Activated CD8-positive, alpha-beta memory T cell treated with anti-CD3 and anti-CD28 coated beads for 4 hours (primary cell): Measurements from ENCODE around the gene RNF213.
"Not testable (repeated sequence)": the region's sequence is repeated elsewhere in the genome, so short reads cannot be mapped to it uniquely, and the experiment has no call there.

Experiments used
- DNase-seq, 2 donors: peaks; one replicate each; pipeline ENCODE4 v3.0.0-alpha.2; 2020; ENCODE audit warnings: low read depth in 2 of 2

Gene RNF213

DNA sequence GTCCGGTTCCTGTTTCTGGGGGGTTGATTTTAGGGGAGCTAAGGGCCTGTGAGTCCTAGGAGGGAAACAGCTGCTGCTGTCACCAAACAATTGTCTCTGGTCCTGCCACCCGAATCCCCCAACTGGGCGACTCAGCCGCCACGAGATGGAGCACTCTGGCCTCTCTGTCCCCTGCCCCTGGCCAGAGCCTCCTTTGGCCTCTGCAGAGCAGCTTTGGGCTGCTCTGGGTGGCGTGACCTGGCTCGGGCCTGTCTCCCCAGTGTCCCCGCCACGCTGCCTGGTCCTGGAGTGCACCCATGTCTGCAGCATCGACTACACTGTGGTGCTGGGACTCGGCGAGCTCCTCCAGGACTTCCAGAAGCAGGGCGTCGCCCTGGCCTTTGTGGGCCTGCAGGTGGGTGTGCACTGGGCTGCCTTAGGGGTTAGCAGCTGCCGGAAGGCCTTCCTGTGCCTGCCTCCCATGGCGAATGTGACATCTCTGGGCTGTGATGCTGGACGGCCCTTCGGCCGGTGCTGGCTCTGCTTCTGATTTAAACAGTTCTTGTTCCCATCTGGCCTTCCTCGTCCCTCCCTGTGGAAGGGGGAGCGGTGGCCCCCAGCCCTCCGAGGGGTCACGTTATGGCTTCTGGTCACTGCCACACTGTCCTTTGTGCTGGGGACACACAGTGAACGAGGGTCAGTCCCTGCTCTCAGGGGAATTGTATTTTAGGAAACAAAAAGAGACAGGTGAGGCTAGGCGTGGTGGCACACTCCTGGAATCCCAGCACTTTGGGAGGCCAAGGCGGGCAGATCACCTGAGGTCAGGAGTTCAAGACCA, 11.6 kb upstream of the RNF213 start:
- no peak for DNase-seq

DNA sequence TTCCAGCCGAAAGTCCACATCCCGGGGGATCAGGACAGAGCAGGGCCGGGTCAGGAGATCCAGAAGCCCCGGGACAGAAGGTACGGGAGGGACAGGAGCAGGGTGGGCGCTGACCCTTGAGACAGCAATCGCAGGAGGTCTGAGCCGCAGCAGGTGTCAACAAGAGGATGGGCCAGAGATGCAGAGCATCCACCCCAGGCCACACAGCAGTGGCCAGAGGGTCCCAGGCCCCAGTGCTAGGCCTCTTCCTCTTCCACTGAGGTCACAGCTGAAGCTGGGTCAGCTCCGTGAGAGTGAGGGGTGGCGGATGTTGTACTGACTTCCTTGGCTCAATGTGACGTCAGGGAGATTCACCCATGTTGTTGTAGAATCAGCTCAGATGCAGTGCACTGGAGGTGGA, 8.7 kb upstream of the RNF213 start:
- DNase-seq, result no peak

DNA sequence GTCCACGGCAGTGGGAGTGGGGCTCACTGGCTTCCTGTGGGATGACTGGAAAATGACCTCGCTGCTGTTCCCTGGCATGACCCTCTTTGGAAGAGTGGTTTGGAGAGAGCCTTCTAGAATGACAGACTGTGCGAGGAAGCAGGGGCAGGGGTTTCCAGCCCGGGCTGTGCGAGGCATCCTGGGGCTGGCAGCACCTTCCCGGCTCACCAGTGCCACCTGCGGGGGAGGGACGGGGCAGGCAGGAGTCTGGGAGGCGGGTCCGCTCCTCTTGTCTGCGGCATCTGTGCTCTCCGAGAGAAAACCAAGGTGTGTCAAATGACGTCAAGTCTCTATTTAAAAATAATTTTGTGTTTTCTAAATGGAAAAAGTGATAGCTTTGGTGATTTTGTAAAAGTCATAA, 7.8 kb upstream of the RNF213 start:
- DNase-seq, result peak; percentile 77

DNA sequence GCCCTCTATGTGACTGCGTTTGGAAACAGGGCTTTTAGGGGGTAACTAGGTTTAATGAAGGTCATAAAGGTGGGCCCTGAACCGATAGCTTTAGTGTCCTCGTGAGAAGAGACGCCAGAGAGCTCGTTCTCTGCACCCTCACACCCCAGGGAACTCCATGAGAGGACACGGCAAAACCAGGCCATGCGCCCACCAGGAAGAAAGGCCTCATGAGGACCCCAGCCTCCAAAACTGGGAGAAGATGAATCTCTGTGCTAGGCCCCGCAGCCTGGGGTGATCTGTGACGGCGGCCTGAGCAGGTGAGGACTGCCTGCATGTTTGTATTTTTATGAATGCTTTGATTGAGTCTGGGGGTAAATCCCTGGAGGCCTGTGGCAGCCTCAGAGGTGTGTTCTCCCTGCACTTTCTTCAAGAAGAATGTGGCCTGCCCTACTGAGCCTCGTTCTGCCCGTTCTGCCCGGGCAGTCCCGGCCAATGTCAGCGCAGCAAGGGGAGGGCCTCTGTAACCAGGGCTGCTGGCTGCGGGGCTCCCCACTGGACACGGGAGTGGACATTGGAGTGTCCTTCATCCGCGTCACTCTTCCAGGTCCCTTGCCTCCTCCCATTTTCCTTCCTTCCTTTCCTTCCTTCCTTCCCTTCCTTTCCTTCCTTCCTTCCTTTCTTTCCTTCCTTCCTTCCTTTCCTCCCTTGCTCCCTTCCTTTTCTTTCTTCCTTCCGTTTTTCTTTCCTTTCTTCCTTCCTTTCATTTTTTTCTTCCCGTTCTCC, 6.8 kb upstream of the RNF213 start:
- DNase-seq, result no peak

DNA sequence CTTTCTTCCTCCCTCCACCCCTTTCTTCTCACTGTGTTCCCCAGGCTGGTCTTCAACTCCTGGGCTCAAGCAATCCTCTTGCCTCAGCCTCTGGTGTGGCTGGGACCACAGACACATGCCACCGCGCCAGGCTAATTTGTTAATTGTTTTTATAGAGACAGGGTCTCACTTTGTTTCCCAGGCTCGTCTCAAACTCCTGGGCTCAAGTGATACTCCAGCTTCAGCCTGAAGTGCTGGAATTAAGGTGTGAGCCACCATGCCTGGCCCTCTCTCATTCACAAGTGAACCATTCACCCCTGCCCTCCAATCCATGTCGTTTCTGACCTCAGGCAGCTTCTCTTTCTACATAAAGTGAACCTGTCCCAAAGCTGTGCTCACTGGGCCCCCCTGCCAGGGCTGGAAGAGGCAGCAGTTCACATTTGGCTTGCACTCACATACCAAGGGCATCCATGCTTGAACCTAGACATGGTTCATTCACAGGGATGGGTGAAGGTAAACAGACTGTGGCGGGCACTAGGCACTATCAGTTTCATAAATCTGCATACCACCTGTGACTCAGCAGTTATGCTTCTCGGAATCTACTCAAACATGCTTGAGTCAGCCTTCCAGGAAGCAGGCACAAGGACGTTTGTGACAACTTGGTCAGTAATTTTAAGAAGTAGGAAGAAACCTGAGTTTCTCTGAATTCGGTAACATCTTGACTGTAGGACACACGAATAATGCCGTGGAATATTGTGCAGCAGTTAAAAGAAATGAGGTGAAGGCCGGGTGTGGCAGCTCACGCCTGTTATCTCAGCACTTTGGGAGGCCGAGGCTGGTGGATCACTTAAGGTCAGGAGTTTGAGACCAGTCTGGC, 6.0 kb upstream of the RNF213 start:
- peak in 1 of 2 donors; percentile 58 for DNase-seq

DNA sequence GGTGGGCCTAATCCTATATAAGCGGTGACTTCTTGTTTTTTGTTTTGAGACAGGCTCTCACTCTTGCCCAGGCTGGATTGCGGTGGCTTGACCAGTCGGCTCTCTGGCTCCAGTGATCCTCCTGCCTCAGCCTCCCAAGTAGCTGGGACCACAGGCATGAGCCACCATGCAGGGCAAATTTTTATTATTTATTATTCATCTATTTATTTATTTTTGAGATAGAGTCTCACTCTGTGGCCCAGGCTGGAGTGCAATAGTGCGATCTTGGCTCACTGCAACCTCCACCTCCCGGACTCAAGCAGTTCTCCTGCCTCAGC, 4.7 kb upstream of the RNF213 start:
- no peak for DNase-seq

DNA sequence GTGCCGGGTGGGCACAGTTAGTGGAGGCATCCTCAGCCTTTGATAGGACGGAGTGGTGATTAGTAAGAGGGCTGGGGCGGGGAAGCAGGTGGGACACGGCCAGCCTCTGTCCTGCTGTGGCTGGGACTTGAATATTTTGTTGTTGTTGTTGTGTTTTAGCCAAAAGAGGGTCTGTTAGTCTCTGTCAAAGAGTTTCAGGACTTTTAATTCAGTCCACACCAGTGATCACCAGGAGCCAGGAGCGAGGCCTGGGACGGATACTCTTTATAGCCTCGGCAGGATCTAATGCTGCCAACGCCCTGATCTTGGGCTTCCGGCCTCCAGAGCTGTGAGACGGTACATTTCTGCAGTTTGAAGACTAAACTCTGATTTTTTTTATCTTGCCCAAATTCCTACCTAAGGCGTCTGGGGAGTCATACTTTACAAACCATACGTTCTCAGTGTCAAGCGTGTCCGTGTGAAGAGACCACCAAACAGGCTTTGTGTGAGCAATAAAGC, 2.9 kb upstream of the RNF213 start:
- DNase-seq, result no peak

DNA sequence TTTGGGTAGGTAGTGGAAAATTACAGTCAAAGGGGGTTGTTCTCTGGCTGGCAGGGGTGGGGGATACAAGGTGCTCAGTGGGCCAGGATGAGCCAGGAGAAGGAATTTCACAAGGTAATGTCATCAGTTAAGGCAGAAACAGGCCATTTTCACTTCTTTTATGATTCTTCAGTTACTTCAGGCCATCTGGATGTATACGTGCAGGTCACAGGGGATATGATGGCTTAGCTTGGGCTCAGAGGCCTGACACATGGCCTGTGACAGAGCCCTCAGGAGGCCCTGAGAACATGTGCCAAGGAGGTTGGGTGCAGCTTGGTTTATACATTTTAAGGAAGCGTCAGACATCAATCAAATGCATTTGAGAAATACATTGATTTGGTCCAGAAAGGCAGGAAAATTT, 2.4 kb upstream of the RNF213 start:
- not testable (repeated sequence) for DNase-seq

DNA sequence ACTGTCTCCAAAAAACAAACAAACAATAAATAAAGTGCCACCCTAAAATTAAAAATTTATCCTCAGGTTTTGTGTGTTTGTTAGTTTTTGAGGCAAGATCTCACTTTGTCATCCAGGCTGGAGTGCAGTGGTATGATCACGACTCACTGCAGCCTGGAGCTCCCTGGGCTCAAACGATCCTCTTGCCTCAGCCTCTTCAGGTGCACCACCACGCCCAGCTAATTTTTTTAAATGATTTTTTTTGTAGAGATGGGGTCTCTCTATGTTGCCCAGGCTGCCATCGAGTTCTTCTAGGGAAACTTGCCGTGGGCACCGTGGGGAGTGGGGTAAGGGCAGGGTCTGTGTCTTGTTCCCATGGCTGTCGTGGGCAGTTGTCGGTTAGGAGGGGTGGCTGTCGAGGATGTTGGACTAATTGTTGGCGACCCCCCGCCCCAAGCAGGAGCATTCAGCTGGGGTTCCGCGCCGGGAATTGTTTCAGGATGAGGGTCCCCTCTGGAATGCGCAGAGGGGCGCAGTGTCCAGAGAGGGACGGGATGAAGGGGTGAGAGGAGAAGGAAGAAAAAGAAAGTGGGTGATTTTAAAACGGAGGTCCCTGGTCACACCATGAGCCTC, 1.1 kb upstream of the RNF213 start:
- no peak for DNase-seq

DNA sequence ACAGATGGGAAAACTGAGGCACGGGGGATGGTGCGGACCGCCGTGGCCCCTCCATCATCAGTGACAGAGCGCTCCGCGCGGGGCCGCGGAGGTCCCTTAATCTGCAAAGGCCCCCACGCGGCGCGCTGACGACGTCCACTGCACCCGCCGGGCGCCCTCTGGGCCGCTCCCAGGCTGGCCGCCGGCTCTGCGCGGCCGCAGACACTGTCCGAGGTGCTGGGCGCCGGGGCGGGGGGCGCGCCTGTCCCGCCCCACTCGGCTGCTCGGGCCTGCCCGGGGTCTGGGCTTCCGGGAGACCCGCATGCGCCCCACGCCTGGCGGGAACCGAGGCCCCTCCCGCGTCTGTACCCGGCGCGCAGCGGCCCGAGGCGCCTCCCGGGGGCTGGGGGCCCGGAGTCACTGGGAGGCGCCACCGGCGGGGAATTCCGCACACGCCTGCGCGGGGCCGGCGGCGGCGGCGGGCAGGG, 550 bp upstream of the RNF213 start:
- peak; percentile 55 to 58 for DNase-seq

DNA sequence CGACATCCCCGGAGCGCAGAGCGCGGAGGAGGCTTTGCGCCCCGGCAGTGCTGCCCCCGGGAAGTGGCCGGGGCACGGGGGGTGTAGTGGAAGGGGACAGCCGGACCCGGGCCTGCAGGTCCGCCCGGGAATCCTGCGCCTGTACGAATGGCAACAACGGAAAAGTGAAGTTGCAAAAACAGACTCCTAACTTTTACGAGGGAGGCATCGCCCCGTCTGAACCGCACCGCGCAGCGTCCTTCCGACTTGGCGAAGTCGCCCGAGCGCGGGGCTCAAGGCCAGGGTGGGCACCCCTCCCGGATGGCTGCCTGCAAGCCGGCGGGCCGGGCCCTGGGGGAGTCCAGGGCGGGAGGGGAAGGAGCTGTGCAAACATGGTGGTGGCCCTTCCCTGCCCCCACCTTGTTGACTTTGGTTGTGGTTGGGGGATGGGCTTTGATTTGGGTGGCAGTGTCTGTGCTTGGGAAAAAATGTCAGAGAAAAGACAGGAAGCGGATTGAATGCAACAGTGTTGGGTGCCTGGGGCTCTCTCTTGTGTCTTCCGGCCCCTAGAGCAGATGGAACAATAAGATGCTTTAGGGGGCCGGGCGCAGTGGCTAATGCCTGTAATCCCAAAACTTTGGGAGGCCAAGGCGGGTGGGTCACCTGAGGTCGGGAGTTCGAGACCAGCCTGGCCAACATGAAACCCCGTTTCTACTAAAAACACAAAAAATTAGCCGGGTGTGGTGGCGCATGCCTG, 675 bp downstream of the RNF213 start:
- DNase-seq, result peak in 1 of 2 donors; percentile 27

DNA sequence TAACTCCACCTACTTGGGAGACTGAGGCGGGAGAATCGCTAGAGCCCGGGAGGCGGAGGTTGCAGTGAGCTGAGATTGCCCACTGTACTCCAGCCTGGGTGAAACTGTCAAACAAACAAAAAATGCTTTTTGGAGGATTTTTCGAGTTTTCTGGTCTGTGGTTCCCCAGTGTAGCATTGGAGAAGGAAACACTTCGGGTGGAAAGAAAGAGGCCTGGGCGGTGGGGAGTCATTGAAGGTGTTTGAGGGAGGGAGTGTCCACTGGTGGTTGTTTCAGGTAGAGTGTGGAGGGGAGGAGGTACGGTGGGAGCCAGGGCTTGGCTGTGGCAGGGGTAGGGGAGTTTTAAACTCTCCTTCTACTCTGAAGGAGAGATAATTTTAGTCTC, 1.2 kb downstream of the RNF213 start:
- no peak for DNase-seq

DNA sequence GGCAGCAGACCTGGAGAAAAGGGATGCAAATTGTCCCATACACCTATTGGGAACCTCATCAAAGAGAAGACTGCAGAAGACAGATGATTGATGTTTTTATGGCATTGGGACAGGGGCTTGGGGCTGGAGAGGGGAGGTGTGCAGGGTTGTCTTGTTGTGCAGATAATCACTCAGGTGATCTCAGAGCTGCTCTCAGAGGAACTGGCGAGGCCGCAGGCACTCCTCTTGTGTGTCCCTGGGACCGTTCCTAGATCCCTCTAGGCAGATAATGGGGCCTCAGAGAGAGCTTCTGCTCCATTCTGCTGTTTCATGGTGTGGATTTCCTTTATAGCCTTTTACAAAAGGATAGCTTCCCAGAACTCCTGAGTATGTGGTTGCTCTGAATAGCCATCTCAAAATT, 1.6 kb downstream of the RNF213 start:
- no peak for DNase-seq

DNA sequence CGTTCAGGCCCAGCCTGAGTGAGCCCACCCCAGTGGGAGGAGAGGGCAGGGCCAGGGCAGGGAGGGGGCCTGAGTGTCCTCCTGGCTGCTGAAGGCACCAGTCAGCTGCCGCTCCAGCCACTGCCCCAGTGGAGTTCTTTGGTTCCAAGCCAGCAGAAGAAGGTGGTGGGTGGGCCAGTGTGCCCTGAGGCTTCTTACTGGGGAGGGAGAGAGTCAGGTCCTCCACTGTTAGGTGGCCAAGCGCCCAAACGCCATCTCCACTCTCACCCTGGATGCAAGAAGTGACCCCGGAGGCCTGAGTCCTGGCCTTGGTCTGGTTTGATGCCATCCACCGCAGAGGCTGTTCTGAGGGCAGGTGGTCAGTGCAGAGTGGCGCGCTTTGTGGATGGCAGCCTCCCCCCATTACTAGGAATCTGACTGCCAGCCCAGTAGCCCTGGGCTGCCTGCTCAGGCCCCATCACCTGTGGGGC, 2.2 kb downstream of the RNF213 start:
- DNase-seq, result no peak

DNA sequence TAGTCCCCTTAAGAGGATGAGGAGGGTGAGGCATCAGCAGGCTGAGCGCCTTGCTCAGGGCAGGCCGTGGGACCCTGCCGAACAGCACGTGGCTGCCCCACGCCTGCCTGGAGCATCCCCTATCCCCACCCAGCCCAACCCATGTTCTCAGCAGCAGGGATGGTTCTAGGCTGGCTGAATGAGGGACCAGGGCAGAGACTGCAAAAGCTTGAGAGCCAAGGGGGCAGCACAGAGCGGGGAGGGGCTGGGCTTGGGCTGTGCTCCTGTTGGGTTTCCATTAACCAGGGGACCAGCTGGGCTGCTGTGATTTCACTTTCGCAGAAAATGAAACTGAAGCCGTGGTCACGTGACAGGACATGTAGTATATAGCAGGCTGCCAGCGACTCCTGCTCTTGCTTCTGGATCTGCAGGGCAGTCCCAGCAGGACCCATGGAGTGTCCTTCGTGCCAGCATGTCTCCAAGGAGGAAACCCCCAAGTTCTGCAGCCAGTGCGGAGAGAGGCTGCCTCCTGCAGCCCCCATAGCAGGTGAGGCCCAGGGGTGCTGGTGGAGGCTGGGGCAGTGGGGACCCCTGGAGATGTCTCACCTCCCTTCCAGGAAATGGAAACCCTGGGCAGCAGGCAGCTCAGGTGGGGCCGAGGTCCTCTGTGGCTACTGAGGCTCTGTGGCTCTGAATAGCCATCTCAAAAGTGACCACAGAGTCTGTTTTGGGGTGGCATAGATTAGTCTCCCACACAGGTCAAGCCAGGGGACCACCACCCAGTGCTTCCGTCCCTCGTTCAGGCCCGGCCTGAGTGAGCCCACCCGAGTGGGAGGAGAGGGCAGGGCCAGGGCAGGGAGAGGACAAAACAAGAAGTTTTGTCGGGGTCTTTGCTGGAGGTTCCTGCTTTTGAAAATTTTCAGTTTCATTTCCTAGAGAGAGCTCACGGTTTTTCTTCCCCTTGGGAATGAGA, 2.9 kb downstream of the RNF213 start:
- peak; percentile 78 to 86 for DNase-seq

DNA sequence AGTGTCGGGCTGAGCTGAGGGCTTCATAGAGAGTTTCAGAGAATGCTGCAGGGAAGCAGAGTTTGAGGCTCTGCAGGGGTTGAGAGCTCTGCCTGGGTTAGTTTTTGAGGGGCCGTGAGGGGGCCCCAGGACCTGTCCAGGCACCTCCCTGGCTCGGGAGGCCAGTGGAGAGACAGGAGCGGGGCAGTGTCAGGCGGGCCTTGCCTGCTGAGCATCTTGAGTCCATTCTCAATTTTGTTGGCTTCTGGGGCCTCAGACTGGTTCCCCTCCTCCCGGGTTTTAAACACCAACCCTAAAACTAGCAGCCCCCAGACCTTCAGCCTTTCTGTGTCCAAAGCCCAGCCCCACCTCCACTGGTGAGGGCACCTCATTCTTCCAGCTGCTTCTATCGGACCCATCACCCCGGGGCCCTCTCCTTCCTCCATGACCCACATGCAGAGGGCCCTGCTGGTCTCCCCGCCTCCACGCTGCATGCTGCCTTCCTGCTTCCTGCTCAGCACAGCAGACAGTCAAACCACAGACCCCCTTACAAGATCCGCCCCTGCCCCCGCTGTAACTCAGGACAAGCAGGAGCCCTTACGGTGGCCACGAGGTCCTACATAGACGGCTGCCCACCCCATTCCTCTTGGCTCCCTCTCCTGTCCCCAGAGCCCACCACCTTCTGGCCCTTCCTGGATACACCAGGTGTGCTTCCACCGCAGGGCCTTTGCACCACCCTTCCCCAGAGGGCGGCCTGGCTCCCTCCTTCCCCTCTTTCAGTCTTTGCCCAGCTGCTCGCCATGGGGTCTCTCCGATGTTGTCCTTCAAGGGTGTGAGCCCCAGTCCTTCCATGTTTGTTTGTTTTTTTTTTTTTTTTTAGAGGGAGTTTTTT, 3.8 kb downstream of the RNF213 start:
- peak; percentile 40 to 53 for DNase-seq

DNA sequence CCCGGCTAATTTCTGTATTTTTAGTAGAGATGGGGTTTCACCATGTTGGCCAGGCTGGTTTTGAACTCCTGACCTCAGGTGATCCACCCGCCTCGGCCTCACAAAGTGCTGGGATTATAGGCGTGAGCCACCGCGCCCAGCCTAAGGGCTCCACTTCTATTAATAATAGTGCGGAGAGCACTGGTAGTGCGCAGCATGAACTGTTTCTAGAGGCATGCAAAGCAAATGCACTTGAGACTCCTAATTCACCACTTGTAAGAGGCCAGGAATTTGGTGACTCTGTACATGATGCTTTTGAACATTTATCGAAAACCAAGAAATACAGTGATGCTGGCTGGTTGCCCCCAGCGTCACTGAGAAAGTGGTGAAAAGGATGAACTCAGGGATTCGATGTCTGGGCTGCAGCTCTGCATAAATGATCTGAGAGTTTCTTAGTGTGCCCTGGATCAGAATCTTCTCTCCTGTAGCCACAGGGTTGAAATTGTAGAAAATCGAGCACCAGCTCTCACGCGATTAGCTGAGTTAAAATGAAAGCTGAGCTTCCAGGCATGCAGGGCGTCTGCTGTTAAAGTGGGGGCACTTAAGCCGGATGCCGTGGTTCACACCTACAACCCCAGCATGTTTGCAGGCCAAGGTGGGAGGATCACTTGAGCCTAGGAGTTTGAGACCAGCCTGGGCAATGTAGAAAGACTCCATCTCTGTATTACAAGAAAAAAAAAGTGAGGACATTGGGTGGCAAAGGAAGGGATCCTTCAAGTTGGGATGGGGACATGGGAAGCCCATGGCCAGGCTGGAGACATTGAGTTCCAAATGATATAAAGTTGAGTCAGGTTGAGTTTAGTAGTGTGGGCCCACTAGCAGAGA, 4.8 kb downstream of the RNF213 start:
- peak; percentile 43 to 53 for DNase-seq

DNA sequence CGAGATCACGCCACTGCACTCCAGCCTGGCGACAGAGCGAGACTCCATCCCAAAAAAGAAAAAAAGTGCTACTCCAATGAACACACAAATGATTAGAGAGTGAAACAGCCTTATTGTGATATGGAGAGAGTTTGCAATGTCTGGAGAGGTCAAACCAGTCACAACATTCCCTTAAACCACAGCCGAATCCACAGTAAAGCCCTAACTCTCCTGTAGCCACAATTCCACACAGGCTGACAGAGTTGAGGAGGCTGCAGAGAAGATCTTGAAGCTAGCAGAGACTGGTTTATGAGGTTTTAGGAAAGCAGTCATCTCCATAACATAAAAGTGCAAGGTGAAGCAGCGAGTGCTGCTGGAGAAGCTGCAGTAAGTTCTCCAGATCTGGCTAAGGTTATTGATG, 6.7 kb downstream of the RNF213 start:
- DNase-seq, result no peak
